ENCODE results near the gene FGR. TPM values are rescaled to one million over a fixed set of nuclear protein-coding genes. Genes with fewer than 3 reads are reported as not detected.
"Not testable (repeated sequence)": the region's sequence is repeated elsewhere in the genome, so short reads cannot be mapped to it uniquely, and the experiment has no call there.

FGR gene
- total RNA-seq, 4 donors from 2014 or later, result 3.0 to 9.2 (median 5.9) TPM

- Histone ChIP-seq H3K4me3 (peak overlapping the region; percentile 55), H3K4me1 (peaks cover 61% of the 10 kb centered on the region)
These were observed 1.3 kb downstream of the FGR start for GRCh38 chr1:27633640-27634176.

GRCh38 chr1:27633298-27633610, 1.7 kb downstream of the FGR start:
- no peak for DNase-seq (ENCODE audit: low spot score in 2 of 2)
- Histone ChIP-seq H3K4me1 (peaks cover 65% of the 10 kb centered on the region), H3K4me3 (peak overlapping the region; percentile 55), H3K9me3 (no peaks in the 10 kb centered on the region), H3K27me3 (no peaks in the 10 kb centered on the region), H3K27ac (peak overlapping the region; percentile 84), H3K36me3 (no peaks in the 10 kb centered on the region)
- TF ChIP-seq CTCF (IDR thresholded peaks at IDR 0.05) (no peak), POLR2A (IDR thresholded peaks at IDR 0.05) (no peak), EP300 (IDR thresholded peaks at IDR 0.05) (no peak), POLR2AphosphoS5 (IDR thresholded peaks at IDR 0.05) (no peak)
- WGBS, result 78% methylated on average over 3 of the region's 5 CpGs

More at GRCh38 chr1:27633640-27634176, 1.3 kb downstream of the FGR start:
- Histone ChIP-seq H3K9me3 (no peaks in the 10 kb centered on the region), H3K27me3 (no peaks in the 10 kb centered on the region), H3K36me3 (no peaks in the 10 kb centered on the region), H3K27ac (peak overlapping the region; percentile 62)
- TF ChIP-seq POLR2A (IDR thresholded peaks at IDR 0.05), result no peak
- TF ChIP-seq EP300 (IDR thresholded peaks at IDR 0.05), result no peak
- TF ChIP-seq CTCF (IDR thresholded peaks at IDR 0.05), result no peak
- TF ChIP-seq POLR2AphosphoS5 (IDR thresholded peaks at IDR 0.05), result no peak
- DNase-seq (ENCODE audit: low spot score in 2 of 2), result no peak
- 58% methylated on average over 8 of the region's 17 CpGs for WGBS

- TF ChIP-seq CTCF (IDR thresholded peaks at IDR 0.05), result no peak
- TF ChIP-seq EP300 (IDR thresholded peaks at IDR 0.05), result no peak
- TF ChIP-seq POLR2A (IDR thresholded peaks at IDR 0.05), result no peak
- TF ChIP-seq POLR2AphosphoS5 (IDR thresholded peaks at IDR 0.05), result no peak
- DNase-seq (ENCODE audit: low spot score in 2 of 2), result no peak
- Histone ChIP-seq H3K27ac (peak overlapping the region; percentile 84), H3K9me3 (no peaks in the 10 kb centered on the region), H3K4me1 (peaks cover 65% of the 10 kb centered on the region), H3K27me3 (no peaks in the 10 kb centered on the region), H3K36me3 (no peaks in the 10 kb centered on the region), H3K4me3 (peak overlapping the region; percentile 55)
- 75% methylated on average over 13 of the region's 14 CpGs for whole genome bisulfite sequencing
These were observed 2.3 kb downstream of the FGR start for GRCh38 chr1:27632387-27633297.

- H3K9me3 ChIP-seq, result no peaks in the 10 kb centered on the region
- WGBS, result 45% methylated on average over 5 of the region's 5 CpGs
- H3K4me3 ChIP-seq, result no peak overlapping the region
- peaks cover 64% of the 10 kb centered on the region for H3K4me1 ChIP-seq
- TF ChIP-seq EP300 (IDR thresholded peaks at IDR 0.05), result no peak
- TF ChIP-seq CTCF (IDR thresholded peaks at IDR 0.05), result no peak
- TF ChIP-seq POLR2A (IDR thresholded peaks at IDR 0.05), result no peak
- no peak for TF ChIP-seq POLR2AphosphoS5 (IDR thresholded peaks at IDR 0.05)
- no peaks in the 10 kb centered on the region for H3K36me3 ChIP-seq
- no peak for DNase-seq (ENCODE audit: low spot score in 2 of 2)
- H3K27ac ChIP-seq, result peak overlapping the region; percentile 84
- H3K27me3 ChIP-seq, result no peaks in the 10 kb centered on the region
These were observed 4.0 kb downstream of the FGR start for GRCh38 chr1:27630859-27631491.

- TF ChIP-seq CTCF (IDR thresholded peaks at IDR 0.05) (no peak), POLR2A (IDR thresholded peaks at IDR 0.05) (no peak), EP300 (IDR thresholded peaks at IDR 0.05) (no peak), POLR2AphosphoS5 (IDR thresholded peaks at IDR 0.05) (no peak)
- H3K27ac ChIP-seq, result peak overlapping the region; percentile 9
- WGBS, result 80% methylated on average over 3 of the region's 3 CpGs
- H3K36me3 ChIP-seq, result no peaks in the 10 kb centered on the region
- H3K4me3 ChIP-seq, result no peak overlapping the region
- no peaks in the 10 kb centered on the region for H3K9me3 ChIP-seq
- no peaks in the 10 kb centered on the region for H3K27me3 ChIP-seq
- peaks cover 73% of the 10 kb centered on the region for H3K4me1 ChIP-seq
- peak in 1 of 2 donors; percentile 62 for DNase-seq (ENCODE audit: low spot score in 2 of 2)
These were observed 6.3 kb downstream of the FGR start for GRCh38 chr1:27628712-27629111.

- WGBS, result 94% methylated on average over 4 of the region's 4 CpGs
- not testable (repeated sequence) for H3K4me3 ChIP-seq; H3K9me3 ChIP-seq; DNase-seq (ENCODE audit: low spot score in 2 of 2); H3K27me3 ChIP-seq; H3K27ac ChIP-seq; H3K36me3 ChIP-seq
- H3K4me1 ChIP-seq, result peaks cover 63% of the 10 kb centered on the region
These were observed 7.3 kb downstream of the FGR start for GRCh38 chr1:27627733-27628132.
